Thyroid gland (tissue), 4 donors: ENCODE measurements around the gene NLRC5.

Experiments used
- POLR2A ChIP-seq, 2 donors: fragments of 450-650 bp; IDR thresholded peaks; one replicate each; pipeline ENCODE4 v1.6.1; 2017; ENCODE audit warnings: antibody characterized with exemption in 2 of 2, mild to moderate bottlenecking in 2 of 2, moderate library complexity in 1 of 2
- TF ChIP-seq, protein P1 (sequence below), 6 experiments: fragments of 200-600 bp in 3 of 6; fragments of 450-650 bp in 3 of 6; sonication (generic) in 3 of 6; IDR thresholded peaks; one replicate each; pipeline ENCODE4 v1.5.1; 2016 to 2019; ENCODE audit warnings: antibody characterized with exemption in 6 of 6, mild to moderate bottlenecking in 2 of 6, inconsistent platforms in 1 of 6, moderate library complexity in 1 of 6

DNA sequence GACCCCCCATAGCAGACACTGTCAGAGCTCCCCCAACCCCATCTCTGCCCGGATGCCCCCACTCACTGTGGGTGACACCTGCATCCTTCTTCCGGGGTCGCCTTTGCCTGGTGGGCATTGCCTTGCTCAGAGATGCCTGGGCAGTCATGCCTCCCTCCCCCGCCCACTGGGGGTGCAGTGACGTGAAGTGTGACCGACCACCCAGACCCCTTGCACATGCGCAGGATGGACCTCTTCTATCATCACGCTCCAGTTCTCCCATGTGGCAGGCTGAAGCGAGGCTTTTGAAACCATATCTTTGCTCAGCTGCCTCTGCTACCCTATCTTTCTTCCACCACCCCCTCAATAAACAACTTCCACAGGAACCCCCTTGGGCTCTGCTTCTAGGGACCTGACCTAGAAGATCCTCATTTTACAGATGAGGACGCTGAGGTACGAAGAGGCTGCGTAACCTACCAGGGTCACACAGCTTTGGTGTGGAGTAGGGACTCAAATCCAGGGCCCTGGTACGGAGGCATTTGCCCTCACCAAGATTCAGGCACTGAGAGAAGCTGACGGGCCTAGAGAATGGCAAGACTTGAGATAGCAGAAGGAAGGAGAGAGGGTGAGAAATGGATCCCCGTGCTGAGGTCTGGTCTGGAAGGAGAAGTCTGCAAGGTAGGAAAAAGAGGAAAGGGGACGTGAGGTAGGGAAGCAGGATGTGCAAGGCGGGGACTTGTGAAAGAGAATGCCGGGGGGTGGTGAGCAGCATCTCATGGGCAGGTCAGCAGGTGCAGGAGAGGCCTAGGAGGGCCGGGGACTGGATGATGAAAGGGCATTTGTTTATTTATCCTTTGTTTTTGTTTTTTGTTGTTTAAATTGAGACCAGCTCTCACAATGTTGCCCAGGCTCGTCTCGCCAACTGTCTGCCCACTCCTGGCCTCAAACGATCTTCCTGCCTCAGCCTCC, 14.4 kb downstream of the NLRC5 start:
- TF ChIP-seq, protein P1, sequence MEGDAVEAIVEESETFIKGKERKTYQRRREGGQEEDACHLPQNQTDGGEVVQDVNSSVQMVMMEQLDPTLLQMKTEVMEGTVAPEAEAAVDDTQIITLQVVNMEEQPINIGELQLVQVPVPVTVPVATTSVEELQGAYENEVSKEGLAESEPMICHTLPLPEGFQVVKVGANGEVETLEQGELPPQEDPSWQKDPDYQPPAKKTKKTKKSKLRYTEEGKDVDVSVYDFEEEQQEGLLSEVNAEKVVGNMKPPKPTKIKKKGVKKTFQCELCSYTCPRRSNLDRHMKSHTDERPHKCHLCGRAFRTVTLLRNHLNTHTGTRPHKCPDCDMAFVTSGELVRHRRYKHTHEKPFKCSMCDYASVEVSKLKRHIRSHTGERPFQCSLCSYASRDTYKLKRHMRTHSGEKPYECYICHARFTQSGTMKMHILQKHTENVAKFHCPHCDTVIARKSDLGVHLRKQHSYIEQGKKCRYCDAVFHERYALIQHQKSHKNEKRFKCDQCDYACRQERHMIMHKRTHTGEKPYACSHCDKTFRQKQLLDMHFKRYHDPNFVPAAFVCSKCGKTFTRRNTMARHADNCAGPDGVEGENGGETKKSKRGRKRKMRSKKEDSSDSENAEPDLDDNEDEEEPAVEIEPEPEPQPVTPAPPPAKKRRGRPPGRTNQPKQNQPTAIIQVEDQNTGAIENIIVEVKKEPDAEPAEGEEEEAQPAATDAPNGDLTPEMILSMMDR (IDR thresholded peaks at IDR 0.05): no peak
- no peak for TF ChIP-seq POLR2A (IDR thresholded peaks at IDR 0.05)
